SU-DHL-6 (cell line): ENCODE measurements around the gene OSCP1.

Experiments
- H2AFZ ChIP-seq: fragments of 200-600 bp; sonication (generic); 2 replicates; pipeline ENCODE4 v1.6.1; 2014; ENCODE audit warnings: low read depth, mild to moderate bottlenecking, moderate library complexity, mixed read lengths, antibody characterized with exemption, low read length; ENCODE audit not compliant: severe bottlenecking
- H3F3A ChIP-seq: fragments of 200-600 bp; shearing (Covaris generic); 2 replicates; pipeline ENCODE4 v1.6.0; 2016; ENCODE audit warnings: antibody characterized with exemption, mild to moderate bottlenecking; ENCODE audit not compliant: insufficient read depth
- H3K27ac ChIP-seq: fragments of 200-600 bp; sonication (generic); 2 replicates; pipeline ENCODE4 v1.5.1; 2016; ENCODE audit warnings: low read depth, mild to moderate bottlenecking, low read length, moderate library complexity, mixed read lengths
- H3K27me3 ChIP-seq: fragments of 200-600 bp; sonication (generic), shearing (Covaris generic); 2 replicates; pipeline ENCODE4 v1.6.0; 2014; ENCODE audit warnings: mild to moderate bottlenecking, low read length
- H3K36me3 ChIP-seq: fragments of 200-600 bp; sonication (generic); 2 replicates; pipeline ENCODE4 v1.6.1; 2014; ENCODE audit warnings: mild to moderate bottlenecking, low read length, mixed read lengths
- H3K4me2 ChIP-seq: fragments of 300-600, 200-600 bp; shearing (Covaris generic), sonication (generic); 2 replicates; pipeline ENCODE4 v1.6.0; 2014; ENCODE audit warnings: low read length, low read depth, mild to moderate bottlenecking; ENCODE audit not compliant: poor library complexity, severe bottlenecking
- H3K4me3 ChIP-seq: fragments of 200-600 bp; sonication (generic); 2 replicates; pipeline ENCODE4 v1.5.1; 2014; ENCODE audit warnings: antibody characterized with exemption, low read length, mild to moderate bottlenecking, mixed read lengths; ENCODE audit not compliant: insufficient read depth, poor library complexity, severe bottlenecking
- H3K79me2 ChIP-seq: fragments of 200-600 bp; sonication (generic); 2 replicates; pipeline ENCODE4 v1.6.1; 2014; ENCODE audit warnings: mild to moderate bottlenecking, low read length, moderate library complexity; ENCODE audit not compliant: insufficient read depth
- H3K9ac ChIP-seq: fragments of 200-600 bp; sonication (generic); 2 replicates; pipeline ENCODE4 v1.7.0; 2014; ENCODE audit warnings: mild to moderate bottlenecking, low read length
- H3K9me2 ChIP-seq: fragments of 200-600 bp; sonication (generic); replicated peaks from 2 replicates; pipeline ENCODE4 v1.6.1; 2014; ENCODE audit warnings: low read length; ENCODE audit not compliant: insufficient read depth
- H3K9me3 ChIP-seq: fragments of 200-600 bp; sonication (generic); 2 replicates; pipeline ENCODE4 v1.6.1; 2014; ENCODE audit warnings: low read length, mixed read lengths; ENCODE audit not compliant: insufficient read depth
- H4K20me1 ChIP-seq: fragments of 200-600 bp; sonication (generic); 2 replicates; pipeline ENCODE4 v1.6.1; 2014; ENCODE audit warnings: low read depth, mild to moderate bottlenecking, antibody characterized with exemption, low read length, moderate library complexity, mixed read lengths
- CTCF ChIP-seq: fragments of 200-600 bp; sonication (generic); IDR thresholded peaks from one replicate; pipeline ENCODE4 v1.5.1; 2017; ENCODE audit warnings: antibody characterized with exemption, mild to moderate bottlenecking, low read length, moderate library complexity; ENCODE audit not compliant: insufficient read depth, poor library complexity, severe bottlenecking
- EZH2phosphoT487 ChIP-seq: fragments of 200-600 bp; sonication (generic), shearing (Covaris generic); conservative IDR thresholded peaks from 2 replicates; pipeline ENCODE4 v1.6.1; 2018; ENCODE audit warnings: mild to moderate bottlenecking, antibody characterized with exemption, low read length, moderate library complexity, mixed read lengths

OSCP1 gene

GRCh38 chr1:36464605-36465393, 14.5 kb upstream of the OSCP1 start:
- Histone ChIP-seq H3K27me3 (no peaks in the 10 kb centered on the region), H3K4me2 (peak overlapping the region; percentile 86), H2AFZ (peak overlapping the region; percentile 66), H3K79me2 (peaks cover 11% of the 10 kb centered on the region; the same call in 1 of the 2 replicates), H3K9me3 (no peaks in the 10 kb centered on the region), H3K4me3 (peak overlapping the region; percentile 83), H3K27ac (peak overlapping the region; percentile 69), H3F3A (no peaks in the 10 kb centered on the region; the same call in 1 of the 2 replicates), H4K20me1 (no peaks in the 10 kb centered on the region), H3K9ac (peak overlapping the region; percentile 80), H3K36me3 (no peaks in the 10 kb centered on the region), H3K9me2 (no peaks in the 10 kb centered on the region)
- TF ChIP-seq CTCF (no peak), EZH2phosphoT487 (no peak)

DNA sequence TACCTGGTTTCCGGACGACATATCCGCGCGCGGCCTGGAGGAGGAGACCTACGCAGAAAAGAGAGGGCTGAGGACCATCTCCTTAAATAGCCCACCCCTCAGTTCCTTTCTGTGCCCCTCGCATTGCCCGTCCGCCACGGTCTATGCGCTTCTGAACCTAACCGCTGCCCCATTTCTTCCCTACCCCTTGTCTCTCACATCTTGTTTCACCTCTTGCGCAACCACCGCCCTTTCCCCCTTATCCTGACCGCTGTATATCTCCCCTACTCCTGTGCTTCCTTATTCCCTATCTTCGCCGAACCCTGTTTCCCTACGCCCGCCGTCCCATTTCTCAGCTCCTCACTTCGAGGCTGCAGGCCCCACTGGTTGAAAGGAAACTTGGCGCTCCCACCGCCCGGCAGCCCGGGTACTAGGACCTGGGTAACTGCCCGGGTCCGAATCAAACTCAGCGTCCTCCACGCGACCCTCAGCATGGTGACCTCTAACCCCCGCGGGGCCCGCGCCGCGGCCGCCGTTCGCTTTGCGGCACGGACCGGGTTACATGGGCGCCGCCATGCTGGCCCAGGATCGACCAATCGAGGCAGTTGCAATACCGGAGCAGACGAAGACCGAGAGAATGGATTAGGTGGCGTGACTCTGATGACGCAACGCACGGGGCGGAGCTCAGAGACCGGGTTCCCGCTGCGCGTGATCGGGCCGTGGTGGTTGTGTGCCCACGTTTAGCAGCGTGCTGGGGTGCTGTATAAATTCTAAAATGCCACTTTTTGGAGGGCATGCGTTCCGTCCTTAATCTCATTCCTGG, 13.8 kb upstream of the OSCP1 start, which contains the start of gene MRPS15:
Gene MRPS15, minus strand, starts transcription at position 582 of the 802 bp plus-strand sequence. Its CDS starts 109 bp downstream, at position 473.
- Histone ChIP-seq H3K9me3 (no peaks in the 10 kb centered on the region), H3F3A (no peaks in the 10 kb centered on the region; the same call in 1 of the 2 replicates), H3K79me2 (peaks cover 11% of the 10 kb centered on the region; the same call in 1 of the 2 replicates), H3K9ac (peak within 1 kb of the TSS; percentile 80), H3K4me2 (peak within 1 kb of the TSS; percentile 86), H3K36me3 (no peaks in the 10 kb centered on the region), H3K27ac (peak within 1 kb of the TSS; percentile 69), H3K9me2 (no peaks in the 10 kb centered on the region), H4K20me1 (no peaks in the 10 kb centered on the region), H3K27me3 (no peaks in the 10 kb centered on the region), H2AFZ (peak within 1 kb of the TSS; percentile 79), H3K4me3 (peak within 1 kb of the TSS; percentile 83)
- TF ChIP-seq CTCF: no peak
- no peak for TF ChIP-seq EZH2phosphoT487

DNA sequence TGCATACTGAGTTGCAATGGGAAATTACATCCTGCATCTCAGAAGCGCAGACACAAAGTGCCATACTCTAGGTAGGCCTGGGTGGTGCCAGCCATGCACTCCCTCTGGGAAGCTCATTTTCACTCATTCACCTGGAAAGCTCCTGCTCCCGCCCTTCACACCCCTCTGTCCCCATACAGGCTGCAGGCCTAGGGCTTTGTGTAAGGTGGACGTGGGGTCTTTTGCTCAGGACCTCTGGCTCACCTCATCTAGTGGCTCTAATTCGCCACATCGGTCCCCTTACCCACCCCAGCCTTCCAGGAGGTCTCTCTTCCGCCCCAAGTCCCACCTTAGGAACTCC, 13.2 kb upstream of the OSCP1 start:
- Histone ChIP-seq H3K36me3 (no peaks in the 10 kb centered on the region), H3K27ac (no peak overlapping the region), H3K79me2 (peaks cover 11% of the 10 kb centered on the region; the same call in 1 of the 2 replicates), H4K20me1 (no peaks in the 10 kb centered on the region), H2AFZ (no peak overlapping the region), H3F3A (no peaks in the 10 kb centered on the region; the same call in 1 of the 2 replicates), H3K9me3 (no peaks in the 10 kb centered on the region), H3K4me2 (peak overlapping the region; percentile 86), H3K9ac (peak overlapping the region; percentile 80), H3K4me3 (peak overlapping the region; percentile 83), H3K9me2 (no peaks in the 10 kb centered on the region), H3K27me3 (no peaks in the 10 kb centered on the region)
- TF ChIP-seq CTCF: no peak
- TF ChIP-seq EZH2phosphoT487: no peak
